HG02970 (cell line): ENCODE data around the gene ARSD.

ENCODE experiments used
- ATAC-seq: cut with Tn5 transposase; IDR thresholded peaks from one replicate; pipeline ENCODE4 v1.9.1; 2021; ENCODE audit warnings: mild to moderate bottlenecking, moderate library complexity, moderate number of reproducible peaks; ENCODE audit not compliant: unreplicated experiment, low FRiP score

Gene ARSD

DNA sequence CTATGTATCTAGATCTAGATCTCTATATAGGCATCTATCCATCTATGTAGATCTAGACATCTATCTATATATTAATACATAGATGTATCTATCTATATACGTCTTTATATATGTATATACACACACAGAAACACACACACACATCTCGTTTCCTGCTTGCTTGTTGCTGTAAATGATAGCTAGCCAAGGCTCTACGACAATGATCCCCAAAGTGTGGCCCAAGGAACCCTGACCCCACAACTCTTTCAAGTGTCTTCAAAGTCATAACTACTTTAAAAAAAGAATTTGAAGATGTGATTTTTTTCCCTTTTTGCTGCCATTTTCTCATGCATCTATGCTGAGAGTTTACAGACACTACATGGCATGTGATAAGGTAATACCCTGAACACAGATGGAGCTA lies 71.6 kb downstream of the ARSD start:
- no peak for ATAC-seq

DNA sequence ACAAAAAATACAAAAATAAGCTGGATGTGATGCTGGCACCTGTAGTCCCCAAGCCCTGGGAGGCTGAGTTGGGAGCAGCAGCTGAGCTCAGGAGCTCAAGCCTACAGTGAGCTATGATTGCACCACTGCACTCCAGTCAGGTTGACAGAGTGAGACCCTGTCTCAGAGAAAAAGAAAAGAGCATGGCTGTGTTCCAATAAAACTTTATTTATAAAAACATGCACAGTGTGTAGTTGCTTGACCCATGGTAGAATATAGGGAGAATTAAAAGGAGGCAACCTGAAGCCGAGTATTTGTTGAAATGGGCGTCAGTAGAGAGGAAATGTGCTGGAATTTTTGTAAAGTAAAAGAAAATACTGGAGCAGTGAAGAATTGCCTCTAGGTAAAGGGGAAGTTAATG lies 73.4 kb downstream of the ARSD start:
- ATAC-seq = no peak

DNA sequence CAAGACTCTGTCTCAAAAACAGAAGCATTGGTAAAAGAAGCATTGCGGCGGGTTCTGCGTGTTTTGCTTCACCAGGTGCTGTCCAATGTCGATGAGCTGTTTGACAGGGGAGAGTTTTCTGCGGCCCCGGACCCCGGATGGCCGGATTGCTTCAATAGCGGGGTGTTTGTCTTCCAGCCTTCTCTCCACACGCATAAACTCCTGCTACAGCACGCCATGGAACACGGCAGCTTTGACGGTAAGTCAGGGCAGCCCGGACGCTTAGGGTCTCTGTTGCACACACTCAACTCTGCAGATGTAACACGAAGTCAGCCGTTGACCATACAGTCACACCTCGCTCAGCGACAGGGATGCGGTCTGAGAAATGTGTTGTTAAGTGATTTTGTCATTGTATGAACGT lies 74.2 kb downstream of the ARSD start:
- no peak for ATAC-seq
